LNCAP (cell line): ENCODE results near the gene CACNA1G.

ENCODE experiments used
- CTCF ChIP-seq: fragments of 450-650 bp; IDR thresholded peaks from 2 replicates; pipeline ENCODE4 v1.5.1; 2017; ENCODE audit warnings: mild to moderate bottlenecking

CACNA1G gene

GRCh38 chr17:50663812-50664374, 103.4 kb downstream of the CACNA1G start:
- TF ChIP-seq CTCF: no peak

- no peak for TF ChIP-seq CTCF
Measured at GRCh38 chr17:50664788-50665458, 104.4 kb downstream of the CACNA1G start.

- no peak for TF ChIP-seq CTCF
Measured at GRCh38 chr17:50665838-50666237, 105.3 kb downstream of the CACNA1G start.

- no peak for TF ChIP-seq CTCF
Measured at GRCh38 chr17:50666316-50666715, 105.8 kb downstream of the CACNA1G start.

- no peak for TF ChIP-seq CTCF
Measured at GRCh38 chr17:50667259-50668024, 106.9 kb downstream of the CACNA1G start.

GRCh38 chr17:50668025-50668837, 107.7 kb downstream of the CACNA1G start:
- no peak for TF ChIP-seq CTCF

GRCh38 chr17:50668838-50669581, 108.5 kb downstream of the CACNA1G start:
- TF ChIP-seq CTCF: no peak
